HepG2 (cell line): ENCODE data around the gene HOMEZ. TPM values are rescaled to one million over a fixed set of nuclear protein-coding genes. Genes with fewer than 3 reads are reported as not detected.

Source experiments
- CBX2 ChIP-seq, 2 experiments: fragments of 200-600 bp in 1 of 2; sonication (generic); formaldehyde crosslinking in 1 of 2; IDR thresholded peaks; 2 replicates each; pipeline versions ENCODE4 v1.7.0 to v1.8.1; 2018 to 2022; ENCODE audit warnings: low read depth in 2 of 2, low read length in 1 of 2, mild to moderate bottlenecking in 1 of 2, missing genetic modification reagents in 1 of 2
- ERF ChIP-seq: IDR thresholded peaks from 2 replicates; pipeline ENCODE4 v1.6.1; 2018; ENCODE audit warnings: missing biosample characterization, missing genetic modification reagents
- GATAD1 ChIP-seq: IDR thresholded peaks from 2 replicates; pipeline ENCODE4 v1.6.1; 2016; ENCODE audit warnings: missing genetic modification reagents, missing compliant biosample characterization
- KLF15 ChIP-seq: sonication (generic); formaldehyde crosslinking; IDR thresholded peaks from 2 replicates; pipeline ENCODE4 v1.8.1; 2023; ENCODE audit warnings: borderline replicate concordance, mild to moderate bottlenecking, inconsistent platforms, missing genetic modification reagents, mixed read lengths
- MXI1 ChIP-seq: IDR thresholded peaks from 3 replicates; pipeline ENCODE4 v1.6.1; 2012; ENCODE audit warnings: low read depth, low read length, inconsistent platforms, borderline replicate concordance
- SP5 ChIP-seq: IDR thresholded peaks from 2 replicates; pipeline ENCODE4 v1.6.1; 2016; ENCODE audit warnings: low read depth, borderline replicate concordance
- TAF1 ChIP-seq: sonication (generic); formaldehyde crosslinking; IDR thresholded peaks from 2 replicates; pipeline ENCODE4 v1.4.0; 2020; ENCODE audit warnings: missing genetic modification reagents
- TBL1XR1 ChIP-seq: fragments of 150-350 bp; IDR thresholded peaks from 2 replicates; pipeline ENCODE4 v1.6.1; 2014; ENCODE audit warnings: borderline replicate concordance, low read length; ENCODE audit not compliant: partially characterized antibody
- ZBTB20 ChIP-seq: sonication (generic); formaldehyde crosslinking; IDR thresholded peaks from 2 replicates; pipeline ENCODE4 v1.8.1; 2023; ENCODE audit warnings: missing genetic modification reagents, low read depth, mild to moderate bottlenecking, borderline replicate concordance
- ZFP36L2 ChIP-seq: sonication (generic); formaldehyde crosslinking; IDR thresholded peaks from 2 replicates; pipeline ENCODE4 v1.4.0; 2020; ENCODE audit warnings: missing genetic modification reagents
- ZFY ChIP-seq: sonication (generic); formaldehyde crosslinking; IDR thresholded peaks from 2 replicates; pipeline ENCODE4 v1.4.0; 2020; ENCODE audit warnings: missing genetic modification reagents
- ZKSCAN5 ChIP-seq: sonication (generic); formaldehyde crosslinking; IDR thresholded peaks from 2 replicates; pipeline ENCODE4 v1.5.1; 2020; ENCODE audit warnings: mild to moderate bottlenecking, missing genetic modification reagents
- ZNF567 ChIP-seq: sonication (generic); formaldehyde crosslinking; IDR thresholded peaks from 2 replicates; pipeline ENCODE4 v1.8.1; 2023; ENCODE audit warnings: mild to moderate bottlenecking, missing genetic modification reagents, borderline replicate concordance
- ZNF607 ChIP-seq: sonication (generic); formaldehyde crosslinking; IDR thresholded peaks from 2 replicates; pipeline ENCODE4 v1.5.1; 2020; ENCODE audit warnings: missing genetic modification reagents, mild to moderate bottlenecking, borderline replicate concordance
- polyA plus RNA-seq, 8 experiments: library from polyadenylated mRNA; depleted of rRNA in 3 of 8; stranded (reverse) in 7 of 8; unstranded in 1 of 8; fragments of >200 nt; fragmentation: Illumina TruSeq in 4 of 8; extraction: Trizol in 4 of 8; gene quantifications; 2 replicates each; pipeline versions ENCODE4 v1.2.1 to v1.2.3, GENCODE V29; 2011 to 2016; ENCODE audit warnings: low read depth in 4 of 8, missing spikeins in 1 of 8, mixed read lengths in 1 of 8; ENCODE audit not compliant: insufficient read depth in 1 of 8
- total RNA-seq, 5 experiments: library from RNA; depleted of rRNA; stranded (reverse); fragments of >200 nt; fragmentation: Illumina TruSeq; extraction: Trizol; gene quantifications; 2 replicates each; pipeline ENCODE4 v1.2.3, GENCODE V29; 2016; ENCODE audit warnings: low read depth in 1 of 5
- TF ChIP-seq, protein P1 (sequence below): sonication (generic); formaldehyde crosslinking; IDR thresholded peaks from 2 replicates; pipeline ENCODE4; 2020; ENCODE audit warnings: missing genetic modification reagents, mild to moderate bottlenecking, borderline replicate concordance
- TF ChIP-seq, protein P2 (sequence below): sonication (generic); formaldehyde crosslinking; IDR thresholded peaks from 2 replicates; pipeline ENCODE4 v1.4.0; 2020; ENCODE audit warnings: missing genetic modification reagents, borderline replicate concordance
- TF ChIP-seq, protein P3 (sequence below): sonication (generic); formaldehyde crosslinking; IDR thresholded peaks from 2 replicates; pipeline ENCODE4 v1.4.0; 2020; ENCODE audit warnings: missing genetic modification reagents, mild to moderate bottlenecking, borderline replicate concordance
- TF ChIP-seq, protein P4 (sequence below): sonication (generic); formaldehyde crosslinking; IDR thresholded peaks from 2 replicates; pipeline ENCODE4 v1.4.0; 2020; ENCODE audit warnings: missing genetic modification reagents, mild to moderate bottlenecking, borderline replicate concordance

HOMEZ gene
- total and polyA plus RNA-seq, 2 of the 13 experiments (the other 11 are each of a cell fraction or from before 2014, with no cell fraction given) = 14.5 to 31.8 TPM

DNA sequence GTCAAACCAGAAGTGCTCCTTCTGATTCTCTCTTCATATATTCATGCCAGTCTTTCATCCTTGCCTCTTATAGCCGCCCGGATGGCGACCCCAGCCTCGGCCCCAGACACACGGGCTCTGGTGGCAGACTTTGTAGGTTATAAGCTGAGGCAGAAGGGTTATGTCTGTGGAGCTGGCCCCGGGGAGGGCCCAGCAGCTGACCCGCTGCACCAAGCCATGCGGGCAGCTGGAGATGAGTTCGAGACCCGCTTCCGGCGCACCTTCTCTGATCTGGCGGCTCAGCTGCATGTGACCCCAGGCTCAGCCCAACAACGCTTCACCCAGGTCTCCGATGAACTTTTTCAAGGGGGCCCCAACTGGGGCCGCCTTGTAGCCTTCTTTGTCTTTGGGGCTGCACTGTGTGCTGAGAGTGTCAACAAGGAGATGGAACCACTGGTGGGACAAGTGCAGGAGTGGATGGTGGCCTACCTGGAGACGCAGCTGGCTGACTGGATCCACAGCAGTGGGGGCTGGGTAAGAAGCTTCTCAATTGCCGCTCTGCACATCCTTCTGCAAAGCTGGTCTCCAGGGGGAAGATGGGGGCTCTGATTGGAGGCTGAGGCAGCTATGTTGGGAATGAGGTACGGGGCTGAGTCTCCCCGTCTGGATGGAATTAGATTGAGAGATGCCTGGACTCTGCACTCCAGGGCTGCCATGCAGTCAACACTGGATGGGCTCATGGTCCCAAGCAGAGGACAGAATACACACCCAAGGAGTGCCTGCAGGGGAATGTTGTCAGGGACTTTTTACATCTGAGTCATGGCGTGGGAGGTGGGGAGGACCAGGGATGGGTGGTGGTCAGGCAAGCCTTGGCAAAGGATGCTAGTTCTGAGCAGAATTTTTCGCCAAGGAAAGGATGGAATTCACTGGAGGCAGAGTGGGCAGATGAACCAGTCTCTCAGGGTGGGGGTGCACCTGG, 22.0 kb upstream of the HOMEZ start (continued):
- TF ChIP-seq, protein P1, sequence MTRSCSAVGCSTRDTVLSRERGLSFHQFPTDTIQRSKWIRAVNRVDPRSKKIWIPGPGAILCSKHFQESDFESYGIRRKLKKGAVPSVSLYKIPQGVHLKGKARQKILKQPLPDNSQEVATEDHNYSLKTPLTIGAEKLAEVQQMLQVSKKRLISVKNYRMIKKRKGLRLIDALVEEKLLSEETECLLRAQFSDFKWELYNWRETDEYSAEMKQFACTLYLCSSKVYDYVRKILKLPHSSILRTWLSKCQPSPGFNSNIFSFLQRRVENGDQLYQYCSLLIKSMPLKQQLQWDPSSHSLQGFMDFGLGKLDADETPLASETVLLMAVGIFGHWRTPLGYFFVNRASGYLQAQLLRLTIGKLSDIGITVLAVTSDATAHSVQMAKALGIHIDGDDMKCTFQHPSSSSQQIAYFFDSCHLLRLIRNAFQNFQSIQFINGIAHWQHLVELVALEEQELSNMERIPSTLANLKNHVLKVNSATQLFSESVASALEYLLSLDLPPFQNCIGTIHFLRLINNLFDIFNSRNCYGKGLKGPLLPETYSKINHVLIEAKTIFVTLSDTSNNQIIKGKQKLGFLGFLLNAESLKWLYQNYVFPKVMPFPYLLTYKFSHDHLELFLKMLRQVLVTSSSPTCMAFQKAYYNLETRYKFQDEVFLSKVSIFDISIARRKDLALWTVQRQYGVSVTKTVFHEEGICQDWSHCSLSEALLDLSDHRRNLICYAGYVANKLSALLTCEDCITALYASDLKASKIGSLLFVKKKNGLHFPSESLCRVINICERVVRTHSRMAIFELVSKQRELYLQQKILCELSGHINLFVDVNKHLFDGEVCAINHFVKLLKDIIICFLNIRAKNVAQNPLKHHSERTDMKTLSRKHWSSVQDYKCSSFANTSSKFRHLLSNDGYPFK (CRISPR knock-in tag) = 0 out of 2 replicates have a peak, but pooled peaks have one; percentile 34
- TF ChIP-seq, protein P2, sequence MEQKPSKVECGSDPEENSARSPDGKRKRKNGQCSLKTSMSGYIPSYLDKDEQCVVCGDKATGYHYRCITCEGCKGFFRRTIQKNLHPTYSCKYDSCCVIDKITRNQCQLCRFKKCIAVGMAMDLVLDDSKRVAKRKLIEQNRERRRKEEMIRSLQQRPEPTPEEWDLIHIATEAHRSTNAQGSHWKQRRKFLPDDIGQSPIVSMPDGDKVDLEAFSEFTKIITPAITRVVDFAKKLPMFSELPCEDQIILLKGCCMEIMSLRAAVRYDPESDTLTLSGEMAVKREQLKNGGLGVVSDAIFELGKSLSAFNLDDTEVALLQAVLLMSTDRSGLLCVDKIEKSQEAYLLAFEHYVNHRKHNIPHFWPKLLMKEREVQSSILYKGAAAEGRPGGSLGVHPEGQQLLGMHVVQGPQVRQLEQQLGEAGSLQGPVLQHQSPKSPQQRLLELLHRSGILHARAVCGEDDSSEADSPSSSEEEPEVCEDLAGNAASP (CRISPR knock-in tag) = no peak
- TF ChIP-seq ZNF567 = no peak
- no peak for TF ChIP-seq CBX2 (IDR thresholded peaks at IDR 0.05; ENCODE audit: low read depth, low read length)
- TF ChIP-seq CBX2 (CRISPR knock-in tag; IDR thresholded peaks at IDR 0.05; ENCODE audit: low read depth) = no peak
- no peak for TF ChIP-seq TAF1 (CRISPR knock-in tag)
- TF ChIP-seq, protein P3, sequence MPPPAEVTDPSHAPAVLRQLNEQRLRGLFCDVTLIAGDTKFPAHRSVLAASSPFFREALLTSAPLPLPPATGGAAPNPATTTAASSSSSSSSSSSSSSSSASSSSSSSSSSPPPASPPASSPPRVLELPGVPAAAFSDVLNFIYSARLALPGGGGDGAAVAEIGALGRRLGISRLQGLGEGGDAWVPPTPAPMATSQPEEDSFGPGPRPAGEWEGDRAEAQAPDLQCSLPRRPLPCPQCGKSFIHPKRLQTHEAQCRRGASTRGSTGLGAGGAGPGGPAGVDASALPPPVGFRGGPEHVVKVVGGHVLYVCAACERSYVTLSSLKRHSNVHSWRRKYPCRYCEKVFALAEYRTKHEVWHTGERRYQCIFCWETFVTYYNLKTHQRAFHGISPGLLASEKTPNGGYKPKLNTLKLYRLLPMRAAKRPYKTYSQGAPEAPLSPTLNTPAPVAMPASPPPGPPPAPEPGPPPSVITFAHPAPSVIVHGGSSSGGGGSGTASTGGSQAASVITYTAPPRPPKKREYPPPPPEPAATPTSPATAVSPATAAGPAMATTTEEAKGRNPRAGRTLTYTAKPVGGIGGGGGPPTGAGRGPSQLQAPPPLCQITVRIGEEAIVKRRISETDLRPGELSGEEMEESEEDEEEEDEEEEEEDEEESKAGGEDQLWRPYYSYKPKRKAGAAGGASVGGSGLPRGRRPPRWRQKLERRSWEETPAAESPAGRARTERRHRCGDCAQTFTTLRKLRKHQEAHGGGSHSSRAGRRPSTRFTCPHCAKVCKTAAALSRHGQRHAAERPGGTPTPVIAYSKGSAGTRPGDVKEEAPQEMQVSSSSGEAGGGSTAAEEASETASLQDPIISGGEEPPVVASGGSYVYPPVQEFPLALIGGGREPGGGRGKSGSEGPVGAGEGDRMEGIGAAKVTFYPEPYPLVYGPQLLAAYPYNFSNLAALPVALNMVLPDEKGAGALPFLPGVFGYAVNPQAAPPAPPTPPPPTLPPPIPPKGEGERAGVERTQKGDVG (CRISPR knock-in tag) = 0 out of 2 replicates have a peak, but pooled peaks have one; percentile 57
- no peak for TF ChIP-seq ZNF607
- no peak for TF ChIP-seq TBL1XR1
- TF ChIP-seq ZBTB20 (CRISPR knock-in tag) = 0 out of 2 replicates have a peak, but pooled peaks have one; percentile 5
- TF ChIP-seq MXI1 = no peak
- TF ChIP-seq GATAD1 = no peak
- TF ChIP-seq, protein P4, sequence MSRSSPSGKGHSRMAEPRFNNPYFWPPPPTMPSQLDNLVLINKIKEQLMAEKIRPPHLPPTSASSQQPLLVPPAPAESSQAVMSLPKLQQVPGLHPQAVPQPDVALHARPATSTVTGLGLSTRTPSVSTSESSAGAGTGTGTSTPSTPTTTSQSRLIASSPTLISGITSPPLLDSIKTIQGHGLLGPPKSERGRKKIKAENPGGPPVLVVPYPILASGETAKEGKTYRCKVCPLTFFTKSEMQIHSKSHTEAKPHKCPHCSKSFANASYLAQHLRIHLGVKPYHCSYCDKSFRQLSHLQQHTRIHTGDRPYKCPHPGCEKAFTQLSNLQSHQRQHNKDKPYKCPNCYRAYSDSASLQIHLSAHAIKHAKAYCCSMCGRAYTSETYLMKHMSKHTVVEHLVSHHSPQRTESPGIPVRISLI (CRISPR knock-in tag) = no peak
- no peak for TF ChIP-seq SP5 (CRISPR knock-in tag)
- TF ChIP-seq ZKSCAN5 (CRISPR knock-in tag) = no peak
- TF ChIP-seq ZFP36L2 (CRISPR knock-in tag) = no peak
- TF ChIP-seq KLF15 (CRISPR knock-in tag) = no peak
- TF ChIP-seq ERF (CRISPR knock-in tag) = no peak
- TF ChIP-seq ZFY (CRISPR knock-in tag) = no peak
